IPS-20b (cell line): Measurements from ENCODE around the gene CCDC8.
"Not testable (repeated sequence)": the region's sequence is repeated elsewhere in the genome, so short reads cannot be mapped to it uniquely, and the experiment has no call there.

ENCODE experiments used
- H3K27ac ChIP-seq: one replicate; pipeline ENCODE4 v1.5.1; 2013; ENCODE audit warnings: low read length
- H3K27me3 ChIP-seq: 2 replicates; pipeline ENCODE4 v1.6.1; 2013; ENCODE audit warnings: mild to moderate bottlenecking, low read length, inconsistent platforms; ENCODE audit not compliant: insufficient read depth
- H3K36me3 ChIP-seq: 2 replicates; pipeline ENCODE4 v1.6.1; 2013; ENCODE audit warnings: low read depth, mild to moderate bottlenecking, inconsistent platforms, low read length, moderate library complexity; ENCODE audit not compliant: insufficient read depth
- H3K4me1 ChIP-seq: 2 replicates; pipeline ENCODE4 v1.6.1; 2013; ENCODE audit warnings: mild to moderate bottlenecking, control low read depth, inconsistent platforms, low read length, moderate library complexity; ENCODE audit not compliant: insufficient read depth
- H3K4me3 ChIP-seq: 2 replicates; pipeline ENCODE4 v1.5.1; 2013; ENCODE audit warnings: mild to moderate bottlenecking, low read length, inconsistent platforms
- H3K9ac ChIP-seq: 2 replicates; pipeline ENCODE4 v1.6.1; 2013; ENCODE audit warnings: low read depth, mild to moderate bottlenecking, inconsistent platforms, low read length, moderate library complexity
- H3K9me3 ChIP-seq: 2 replicates; pipeline ENCODE4 v1.6.1; 2013; ENCODE audit warnings: mild to moderate bottlenecking, low read depth, low read length, inconsistent platforms; ENCODE audit not compliant: insufficient read depth

CCDC8 gene

DNA sequence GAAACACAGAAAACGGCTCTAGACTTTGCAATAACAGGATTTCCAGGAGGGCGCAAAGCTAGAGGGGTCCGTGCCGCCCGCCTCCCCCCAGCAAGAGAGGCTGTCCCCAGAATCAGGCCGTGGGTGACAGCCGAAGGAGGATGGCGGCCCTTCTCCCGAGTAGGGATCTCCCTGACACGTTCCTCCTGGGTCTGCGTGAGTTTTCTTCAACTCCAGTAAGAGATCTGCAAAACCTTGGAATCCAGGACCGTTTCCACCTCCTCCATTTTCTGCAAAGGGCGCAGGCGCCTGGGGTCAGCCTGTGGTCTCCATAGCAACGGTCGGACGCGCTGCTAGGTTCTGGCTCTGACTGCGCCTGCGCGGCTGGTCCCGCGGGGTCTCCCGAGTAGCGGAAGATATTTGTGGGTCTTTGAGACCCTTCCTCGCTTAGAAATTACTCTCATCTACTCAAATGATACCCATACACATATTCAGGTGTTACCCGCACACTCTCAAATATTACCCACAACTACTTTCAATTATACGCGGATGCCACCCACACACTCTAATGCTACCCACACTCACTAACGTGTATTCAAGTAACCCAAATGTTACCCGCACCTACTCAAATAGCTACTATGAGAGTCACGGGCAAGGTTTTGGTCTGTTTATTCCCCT lies 13.3 kb upstream of the CCDC8 start:
- Histone ChIP-seq H3K27ac (no peak overlapping the region), H3K9ac (peak overlapping the region; percentile 67; the same call in 1 of the 2 replicates), H3K36me3 (no peaks in the 10 kb centered on the region), H3K4me1 (0 out of 2 replicates have a peak, but pooled peaks cover 3% of the 10 kb centered on the region), H3K9me3 (no peaks in the 10 kb centered on the region), H3K27me3 (peaks cover 25% of the 10 kb centered on the region), H3K4me3 (peak overlapping the region; percentile 87)

DNA sequence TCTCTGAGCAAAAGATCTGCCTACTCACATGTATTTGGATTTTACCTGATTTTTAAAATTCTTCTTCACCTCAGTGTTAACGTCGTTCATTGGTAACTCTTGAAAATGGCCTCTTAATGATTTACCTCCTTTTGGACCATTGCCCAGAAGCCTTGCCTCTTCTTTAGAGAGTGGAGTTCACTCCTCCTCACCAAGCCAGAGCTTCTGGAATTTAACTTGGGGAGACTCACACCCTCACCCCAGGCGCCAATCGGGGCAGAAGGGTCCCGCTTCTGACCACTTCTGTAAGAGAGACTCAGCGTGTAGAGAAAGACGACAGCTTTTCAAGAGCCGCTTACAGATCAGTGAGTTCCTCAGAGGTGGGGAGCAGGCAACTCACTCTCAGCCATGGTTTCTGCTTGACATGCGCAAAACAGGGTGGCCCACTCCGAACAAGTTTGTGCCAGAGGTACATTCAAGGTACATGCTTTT lies 12.7 kb upstream of the CCDC8 start:
- Histone ChIP-seq H3K4me3 (peak overlapping the region; percentile 87), H3K36me3 (no peaks in the 10 kb centered on the region), H3K27me3 (peaks cover 25% of the 10 kb centered on the region), H3K9me3 (no peaks in the 10 kb centered on the region), H3K4me1 (0 out of 2 replicates have a peak, but pooled peaks cover 3% of the 10 kb centered on the region), H3K9ac (peak overlapping the region; percentile 67; the same call in 1 of the 2 replicates), H3K27ac (no peak overlapping the region)

GRCh38 chr19:46423188-46423587 lies 9.8 kb upstream of the CCDC8 start:
- Histone ChIP-seq H3K27me3 (peaks cover 20% of the 10 kb centered on the region), H3K27ac (no peak overlapping the region), H3K9ac (no peak overlapping the region), H3K4me3 (no peak overlapping the region), H3K36me3 (no peaks in the 10 kb centered on the region), H3K9me3 (no peaks in the 10 kb centered on the region), H3K4me1 (0 out of 2 replicates have a peak, but pooled peaks cover 3% of the 10 kb centered on the region)

DNA sequence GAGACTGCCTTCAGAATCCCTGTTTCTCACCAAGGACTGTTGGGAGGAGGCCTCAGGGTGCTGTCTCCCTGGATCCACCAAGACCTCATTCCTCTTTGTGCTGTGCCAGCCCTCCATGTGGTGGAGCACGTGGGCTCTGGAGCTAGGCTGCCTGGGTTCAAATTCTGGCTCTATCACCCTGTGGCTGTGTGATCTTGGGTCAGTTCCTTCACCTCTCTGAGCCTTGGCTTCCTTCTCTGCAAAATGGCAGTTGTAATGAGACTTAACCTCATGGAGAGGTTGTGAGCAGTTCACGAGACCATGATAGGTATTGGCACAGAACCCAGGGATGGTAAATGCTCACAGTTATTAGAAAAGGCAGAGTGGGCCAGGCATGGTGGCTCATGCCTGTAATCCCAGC lies 9.0 kb upstream of the CCDC8 start:
- no peak overlapping the region for H3K4me3 ChIP-seq
- H3K27me3 ChIP-seq = peaks cover 12% of the 10 kb centered on the region
- no peaks in the 10 kb centered on the region for H3K9me3 ChIP-seq
- H3K9ac ChIP-seq = no peak overlapping the region
- H3K27ac ChIP-seq = no peak overlapping the region
- H3K4me1 ChIP-seq = 0 out of 2 replicates have a peak, but pooled peaks cover 3% of the 10 kb centered on the region
- no peaks in the 10 kb centered on the region for H3K36me3 ChIP-seq

DNA sequence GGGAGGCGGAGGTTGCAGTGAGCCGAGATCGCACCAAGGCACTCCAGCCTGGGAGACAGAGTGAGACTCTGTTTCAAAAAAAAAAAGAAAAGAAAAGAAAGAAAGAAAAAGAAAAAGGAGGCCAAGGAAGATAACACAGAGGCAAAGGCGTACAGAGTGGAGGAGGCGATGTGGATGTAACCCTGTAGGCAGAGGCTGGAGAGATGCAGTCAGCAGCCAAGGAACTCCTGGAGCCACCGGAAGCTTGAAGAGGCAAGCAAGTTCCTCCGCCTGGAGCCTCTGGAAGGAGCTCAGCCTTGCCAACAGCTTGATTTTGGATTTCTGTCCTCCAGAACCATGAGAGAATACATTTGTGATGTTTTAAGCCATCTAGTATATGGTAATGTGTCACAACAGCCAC lies 6.7 kb upstream of the CCDC8 start:
- H3K4me1 ChIP-seq = no peaks in the 10 kb centered on the region; the same call in 1 of the 2 replicates
- no peaks in the 10 kb centered on the region for H3K36me3 ChIP-seq
- no peak overlapping the region for H3K9ac ChIP-seq
- H3K9me3 ChIP-seq = no peaks in the 10 kb centered on the region
- no peak overlapping the region for H3K27ac ChIP-seq
- no peak overlapping the region for H3K4me3 ChIP-seq
- H3K27me3 ChIP-seq = peaks cover 5% of the 10 kb centered on the region; the same call in 1 of the 2 replicates

GRCh38 chr19:46415804-46416709 lies 2.7 kb upstream of the CCDC8 start:
- H3K9ac ChIP-seq = peak overlapping the region; percentile 75; the same call in 1 of the 2 replicates
- H3K4me3 ChIP-seq = peak overlapping the region; percentile 63
- H3K27me3 ChIP-seq = peaks cover 31% of the 10 kb centered on the region
- not testable (repeated sequence) for H3K4me1 ChIP-seq, H3K9me3 ChIP-seq, H3K36me3 ChIP-seq, H3K27ac ChIP-seq

GRCh38 chr19:46414899-46415298 lies 1.5 kb upstream of the CCDC8 start:
- H3K9me3 ChIP-seq, H3K36me3 ChIP-seq, H3K4me3 ChIP-seq, H3K27ac ChIP-seq, H3K4me1 ChIP-seq, H3K9ac ChIP-seq: not testable (repeated sequence)
- peaks cover 31% of the 10 kb centered on the region for H3K27me3 ChIP-seq

DNA sequence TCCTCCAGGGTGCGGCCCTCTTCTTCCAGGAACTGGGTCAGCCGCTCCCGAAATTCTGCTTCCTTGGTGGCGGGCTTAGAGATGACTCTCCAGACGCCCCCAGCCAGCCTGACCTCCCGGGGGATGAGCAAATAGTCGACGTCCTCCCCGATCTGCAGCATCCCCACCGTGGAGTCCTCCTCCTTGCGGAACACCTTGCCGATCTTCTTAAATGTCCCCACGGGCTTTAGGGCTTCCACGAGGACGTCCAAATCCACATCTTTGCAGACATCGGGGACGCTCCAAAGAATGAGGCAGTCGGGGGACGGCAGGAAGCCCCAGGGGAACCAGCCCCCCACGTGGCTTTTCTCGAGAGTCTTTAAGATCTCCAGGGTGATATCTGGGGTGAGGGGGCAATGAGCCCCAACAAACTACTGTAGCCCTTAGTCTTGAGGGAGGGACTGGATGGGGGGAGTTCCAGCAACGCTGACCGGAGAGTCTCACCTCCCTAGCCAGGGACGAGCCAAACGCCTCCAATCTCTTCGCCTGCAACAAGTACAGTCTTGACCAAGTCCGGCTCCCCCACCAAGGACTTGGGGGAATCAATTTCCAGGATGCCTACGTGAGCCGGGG lies 608 bp downstream of the CCDC8 start:
- H3K4me3 ChIP-seq = peak overlapping the region; percentile 94
- H3K4me1 ChIP-seq = peaks cover 3% of the 10 kb centered on the region
- H3K27me3 ChIP-seq = peaks cover 42% of the 10 kb centered on the region
- no peak overlapping the region for H3K27ac ChIP-seq
- peak overlapping the region; percentile 94; the same call in 1 of the 2 replicates for H3K9ac ChIP-seq
- no peaks in the 10 kb centered on the region for H3K9me3 ChIP-seq
- no peaks in the 10 kb centered on the region for H3K36me3 ChIP-seq

DNA sequence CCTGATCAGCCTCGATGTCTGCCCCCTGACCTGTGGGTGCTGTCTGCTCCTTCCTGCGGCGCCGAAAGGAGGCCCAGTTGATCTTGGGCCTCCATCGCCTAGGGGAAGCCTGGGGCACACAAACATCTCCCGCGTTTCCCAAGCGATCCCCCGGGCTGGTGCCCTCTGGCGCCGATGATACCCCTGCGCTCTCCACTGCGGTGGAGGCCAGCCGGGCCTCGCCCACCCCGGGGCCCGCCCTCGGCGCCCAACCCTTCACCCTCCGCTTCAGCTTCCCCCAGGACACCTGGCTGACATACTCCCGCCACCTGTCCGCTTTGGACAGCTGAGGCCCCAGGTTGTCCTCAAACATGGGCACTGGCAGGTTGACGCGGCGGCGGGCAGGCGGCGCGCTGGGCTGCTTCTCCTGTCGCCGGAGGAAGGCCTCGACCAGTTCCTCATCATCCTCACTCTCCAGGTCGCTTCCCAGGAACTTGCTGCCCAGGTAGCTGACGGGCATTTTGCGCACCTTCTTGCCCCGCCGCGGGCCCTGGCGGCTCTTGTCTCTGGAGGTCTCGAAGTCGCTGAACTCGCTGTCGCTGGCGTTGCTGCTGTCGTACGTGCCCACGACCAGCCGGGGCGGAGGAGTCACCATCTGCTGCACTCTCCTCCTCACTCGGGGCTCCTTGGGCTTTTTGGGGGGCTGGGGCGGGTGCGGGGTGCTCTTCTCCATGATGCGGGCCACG lies 1.3 kb downstream of the CCDC8 start:
- H3K9ac ChIP-seq = peak overlapping the region; percentile 94; the same call in 1 of the 2 replicates
- peaks cover 3% of the 10 kb centered on the region for H3K4me1 ChIP-seq
- no peaks in the 10 kb centered on the region for H3K9me3 ChIP-seq
- H3K4me3 ChIP-seq = peak overlapping the region; percentile 94
- peaks cover 49% of the 10 kb centered on the region for H3K27me3 ChIP-seq
- no peak overlapping the region for H3K27ac ChIP-seq
- no peaks in the 10 kb centered on the region for H3K36me3 ChIP-seq

DNA sequence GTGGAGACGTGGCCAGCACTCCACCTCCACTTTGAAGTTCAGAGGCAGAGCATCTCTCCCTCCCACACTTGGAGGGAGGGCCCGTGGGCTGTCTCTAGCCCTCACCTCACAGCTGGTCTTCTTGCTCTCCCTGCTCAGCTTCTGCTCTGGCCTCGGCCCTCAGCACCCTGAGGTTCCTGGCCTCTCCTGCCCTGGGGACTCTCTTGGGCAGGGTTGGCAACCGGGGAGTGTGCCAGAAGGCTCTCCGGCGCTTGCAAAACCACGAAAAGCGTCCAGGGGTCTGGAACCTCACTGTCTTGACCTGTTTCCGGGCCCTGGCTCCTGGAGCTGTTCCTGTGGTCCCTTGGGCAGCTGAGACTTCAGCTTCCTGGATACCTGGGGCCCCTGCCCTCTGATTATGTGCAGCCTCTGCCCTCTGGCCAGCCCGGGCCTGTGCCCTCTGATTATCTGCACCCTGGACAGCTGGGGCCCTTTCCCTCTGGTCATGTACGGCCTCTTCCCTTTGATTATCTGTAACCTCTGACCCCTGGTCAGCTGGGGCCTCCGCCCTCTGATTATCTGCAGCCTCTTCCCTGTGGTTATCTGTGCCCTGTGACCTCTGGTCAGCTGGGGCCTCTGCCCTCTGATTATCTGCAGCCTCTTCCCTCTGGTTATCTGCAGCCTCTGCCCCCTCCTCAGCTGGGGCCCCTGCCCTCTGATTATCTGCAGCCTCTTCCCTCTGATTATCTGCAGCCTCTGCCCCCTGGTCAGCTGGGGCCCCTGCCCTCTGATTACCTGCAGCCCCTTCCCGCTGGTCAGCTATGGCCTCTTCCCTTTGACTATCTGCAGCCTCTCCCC lies 2.1 kb downstream of the CCDC8 start:
- Histone ChIP-seq H3K4me1 (peaks cover 3% of the 10 kb centered on the region), H3K9me3 (no peaks in the 10 kb centered on the region), H3K27me3 (peaks cover 57% of the 10 kb centered on the region), H3K36me3 (no peaks in the 10 kb centered on the region), H3K9ac (no peak overlapping the region), H3K4me3 (peak overlapping the region; percentile 94), H3K27ac (no peak overlapping the region)
